OCI-M2 (cell line): ENCODE data around the gene MTFR2.

Source experiments
- DNase-seq: peaks from one replicate; lab custom pipeline; 2025; ENCODE audit not compliant: unreplicated experiment; lab: John Stamatoyannopoulos, UW

MTFR2 gene

DNA sequence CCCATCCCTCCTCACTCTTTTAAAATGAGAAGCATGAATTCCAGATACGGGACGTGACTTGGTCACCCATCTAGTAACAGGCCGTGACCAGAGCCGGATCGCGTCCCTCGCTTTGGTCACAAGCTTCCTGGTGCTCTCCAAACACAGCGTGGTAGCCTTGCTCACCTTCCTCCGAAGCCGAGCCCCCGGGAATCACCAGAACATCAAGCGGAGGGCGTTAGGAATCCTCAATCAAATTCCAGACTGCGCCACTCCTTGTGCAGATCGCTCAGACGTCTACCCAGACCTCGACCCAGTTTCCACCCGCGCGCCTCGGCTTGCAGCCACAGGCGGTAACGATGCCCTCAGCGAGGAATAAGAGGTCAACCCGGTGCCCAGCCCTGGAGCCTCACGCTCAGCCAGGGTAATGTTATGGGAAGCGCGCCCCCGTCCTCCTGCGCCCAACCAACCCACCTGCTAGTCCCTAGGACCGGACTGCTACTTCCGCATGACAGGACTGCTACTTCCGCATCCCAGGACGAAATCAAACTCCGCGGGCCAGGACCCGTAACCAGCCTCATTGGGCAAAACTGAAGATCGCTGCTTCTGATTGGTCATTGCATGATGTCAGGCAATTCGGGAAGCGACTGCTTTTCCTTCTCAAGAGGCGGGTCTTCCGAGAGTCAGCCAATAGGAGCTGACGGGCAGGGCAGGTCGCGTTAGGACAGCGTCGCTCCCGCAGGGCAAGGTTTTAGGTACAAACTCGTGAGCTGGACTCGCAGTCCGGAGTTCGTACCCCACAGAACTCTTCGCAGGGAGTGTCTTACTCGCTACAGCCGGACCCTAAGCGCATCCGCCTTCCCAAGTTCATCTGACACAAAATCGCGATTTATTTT lies at the start of gene MTFR2:
Gene MTFR2, minus strand, starts transcription at position 501 of the 875 bp plus-strand sequence. CDS start 1,212 bp downstream, outside the sequence.
- DNase-seq: peak; percentile 95

DNA sequence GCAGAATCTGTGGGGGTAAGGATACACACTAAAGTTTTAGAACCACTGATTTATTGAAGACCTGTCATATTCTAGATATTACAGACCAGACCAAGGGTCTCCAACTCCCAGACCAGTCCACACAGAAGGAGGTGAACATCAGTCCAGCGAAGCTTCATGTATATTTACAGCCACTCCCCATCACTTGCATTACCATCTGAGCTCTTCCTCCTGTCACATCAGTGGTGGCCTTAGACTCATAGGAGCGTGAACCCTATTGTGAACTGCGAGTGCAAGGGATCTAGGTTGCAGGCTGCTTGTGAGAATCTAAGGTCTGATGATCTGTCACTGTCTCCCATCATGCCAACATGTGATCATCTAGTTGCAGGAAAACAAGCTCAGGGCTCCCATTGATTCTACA lies 44.5 kb upstream of the MTFR2 start:
- DNase-seq: no peak

DNA sequence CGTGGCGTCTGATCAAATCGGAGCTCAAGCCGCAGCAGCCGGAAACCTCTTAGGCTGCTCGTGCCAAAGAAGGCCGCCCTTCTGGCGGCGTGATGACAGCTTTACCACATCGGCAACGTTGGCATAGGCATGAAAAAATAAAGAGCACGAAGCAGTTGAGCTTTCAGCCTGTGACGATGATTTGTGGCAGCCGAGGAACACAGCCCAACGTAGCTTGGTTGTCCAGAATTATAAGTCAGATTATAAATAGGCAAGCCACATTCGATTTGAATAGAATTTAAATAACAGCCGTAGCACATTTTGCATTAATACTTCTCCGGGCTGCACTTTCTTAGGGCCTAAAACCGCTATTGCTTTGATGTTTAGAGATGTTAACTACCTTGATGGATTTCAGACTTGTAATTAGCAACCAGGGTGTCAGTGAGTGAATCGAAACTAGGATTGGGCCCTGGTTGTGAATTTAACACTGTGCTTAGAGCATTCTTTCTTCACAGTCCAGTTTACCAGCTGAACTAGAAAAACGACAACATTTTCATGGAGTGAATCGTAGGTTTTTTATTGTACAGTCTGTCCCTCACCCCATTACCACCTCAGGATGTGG lies 40.4 kb upstream of the MTFR2 start:
- no peak for DNase-seq

DNA sequence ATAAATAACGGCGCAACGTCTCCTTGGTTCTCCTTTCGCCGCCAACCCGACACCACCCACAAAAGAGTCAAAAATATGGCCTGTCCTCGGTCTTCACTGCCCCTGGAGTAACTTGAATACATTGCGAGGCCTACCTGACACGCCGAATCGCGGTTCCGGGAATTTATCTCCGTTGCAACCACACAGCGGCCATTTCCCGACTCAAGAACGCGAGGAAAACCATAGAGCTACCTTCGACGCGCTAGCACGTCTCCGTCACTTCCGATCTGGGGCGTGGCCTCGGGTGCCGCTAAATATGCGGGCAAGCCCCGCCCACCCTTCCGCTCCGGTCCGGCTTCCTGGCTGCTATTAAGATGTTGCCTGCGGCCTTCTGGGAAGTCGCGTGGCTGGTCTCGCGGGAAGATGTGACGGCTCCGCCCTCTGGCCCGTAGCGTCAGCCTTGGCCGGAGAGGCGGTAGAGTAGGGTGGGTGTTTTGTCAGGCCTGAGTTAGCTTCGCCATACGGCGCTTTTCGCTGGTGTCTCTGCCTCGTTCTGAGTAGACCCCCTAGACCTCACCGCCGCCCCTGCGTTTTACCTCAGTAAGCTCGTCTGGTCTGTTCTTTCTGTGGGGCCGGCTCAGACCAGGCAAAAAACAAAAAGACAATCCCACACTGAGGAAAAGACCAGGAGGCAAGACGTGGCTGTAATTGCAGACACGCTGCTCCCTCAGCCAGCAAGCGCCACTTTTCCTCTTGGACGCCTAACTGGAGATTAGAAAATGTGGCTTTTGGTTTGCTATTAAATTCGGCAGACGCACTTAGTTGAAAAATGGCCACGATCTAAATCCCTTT lies 39.7 kb upstream of the MTFR2 start, which contains the start of gene BCLAF1:
Gene BCLAF1, minus strand, starts transcription at position 268 of the 831 bp plus-strand sequence. CDS start 9,980 bp downstream, outside the sequence.
- peak; percentile 98 for DNase-seq

DNA sequence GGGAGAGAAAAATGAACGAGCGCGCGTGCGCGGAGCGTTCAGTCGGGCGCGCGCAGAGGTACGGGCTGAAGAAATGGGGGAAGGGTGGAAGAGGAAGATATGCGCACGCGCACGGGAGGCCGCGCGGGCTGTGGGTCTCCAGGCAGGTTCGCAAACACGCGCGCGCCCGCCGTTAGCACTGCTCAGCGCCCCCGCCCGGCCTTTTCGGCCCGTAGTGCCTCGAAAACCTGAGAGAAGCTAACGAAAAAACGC lies 39.1 kb upstream of the MTFR2 start:
- DNase-seq: no peak

DNA sequence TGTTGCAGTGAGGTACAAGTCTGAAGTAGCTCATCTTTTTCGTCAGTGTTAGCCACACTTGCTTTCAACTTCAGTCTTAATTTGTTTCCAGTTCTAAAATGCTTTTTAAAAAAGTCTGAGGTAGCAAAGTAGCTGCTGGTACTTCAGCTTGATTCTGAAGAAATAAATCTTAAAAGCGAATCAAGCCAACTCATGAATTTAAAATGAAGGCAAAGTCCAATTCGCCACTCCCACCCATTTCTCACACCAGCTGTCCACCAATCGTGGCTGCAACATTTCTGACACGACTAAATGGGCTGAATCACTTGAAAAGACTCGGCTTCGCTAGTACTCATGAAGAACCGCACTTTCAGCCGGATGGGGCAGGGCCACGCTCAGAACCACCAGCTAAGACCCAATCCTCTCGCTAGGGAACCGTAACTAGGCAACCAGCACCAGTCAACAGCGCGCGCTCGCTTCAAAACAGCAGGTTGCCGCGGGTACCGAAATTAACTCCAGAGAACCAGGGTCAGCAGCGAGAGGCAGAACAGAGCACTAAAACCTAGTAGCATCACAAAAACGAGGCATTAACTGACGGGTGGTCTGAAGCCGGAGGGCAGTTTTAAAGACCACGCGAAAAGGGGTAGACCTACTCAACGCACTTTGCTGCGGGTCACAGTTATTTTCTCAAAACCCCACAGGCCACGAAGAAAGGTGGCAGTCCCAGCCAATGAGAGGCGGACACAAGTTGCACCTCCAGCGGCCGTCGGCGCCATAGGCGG lies 38.6 kb upstream of the MTFR2 start:
- no peak for DNase-seq

DNA sequence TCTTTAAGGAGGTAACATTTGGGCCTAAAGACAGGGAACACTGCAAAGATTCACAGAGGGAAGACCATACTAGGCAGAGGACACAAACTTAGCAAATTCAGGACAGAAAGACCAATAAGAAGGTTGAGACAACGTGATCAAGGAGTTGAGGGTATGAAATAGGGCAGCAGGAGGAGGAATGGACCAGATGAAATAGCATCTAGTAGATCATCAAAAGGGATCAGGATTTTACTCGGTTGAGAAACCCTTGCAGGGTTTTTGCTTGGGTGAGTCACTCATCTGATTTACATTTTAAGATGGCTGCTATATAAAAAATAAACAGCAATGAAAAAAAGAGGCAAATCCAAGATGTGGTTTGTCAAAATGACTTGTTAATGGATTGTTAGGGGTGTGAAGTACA lies 34.8 kb upstream of the MTFR2 start:
- DNase-seq: no peak

DNA sequence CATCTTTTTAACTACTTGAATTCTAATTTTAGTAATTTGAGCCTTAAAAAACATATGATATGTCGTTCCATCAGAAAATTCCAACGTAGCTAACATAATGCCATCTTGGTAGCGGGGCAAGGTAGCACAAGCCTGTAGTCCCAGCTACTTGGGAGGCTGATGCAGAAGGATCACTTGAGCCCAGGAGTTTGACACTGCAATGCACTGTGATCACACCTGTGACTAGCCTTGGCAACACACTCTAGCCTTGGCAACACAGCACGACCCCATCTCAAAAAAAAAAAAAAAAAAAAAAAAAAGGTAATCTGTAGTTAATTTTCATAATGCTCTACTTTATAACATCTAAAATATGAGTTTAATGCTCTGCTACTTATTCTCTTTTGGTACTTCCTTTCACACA lies 32.8 kb upstream of the MTFR2 start:
- no peak for DNase-seq

DNA sequence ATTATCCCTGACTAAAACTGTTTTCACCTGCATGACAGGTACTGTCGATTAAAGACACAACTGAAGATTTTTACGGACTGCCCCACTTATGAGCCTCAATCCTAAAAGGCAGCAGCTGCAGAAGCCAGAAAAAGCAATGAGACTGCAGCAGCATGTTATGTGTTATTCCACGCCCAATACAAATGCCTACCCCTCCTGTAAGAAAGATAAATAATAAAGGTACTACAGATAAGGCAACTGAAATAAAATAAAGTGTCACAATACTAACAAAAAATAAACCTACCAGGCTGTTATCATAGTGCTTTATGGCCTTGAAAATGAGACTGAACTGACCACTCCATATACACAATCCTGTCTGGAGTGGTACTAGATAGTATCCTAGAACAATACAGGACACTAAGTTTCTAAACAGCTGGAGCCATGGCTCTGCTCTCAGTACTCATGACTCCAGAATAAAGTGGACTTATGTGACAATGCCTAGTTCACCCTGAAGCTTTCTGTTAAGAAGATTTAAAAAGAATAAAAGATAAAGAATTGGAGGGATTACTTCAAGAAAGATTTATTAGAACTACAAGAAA lies 30.0 kb upstream of the MTFR2 start:
- no peak for DNase-seq

DNA sequence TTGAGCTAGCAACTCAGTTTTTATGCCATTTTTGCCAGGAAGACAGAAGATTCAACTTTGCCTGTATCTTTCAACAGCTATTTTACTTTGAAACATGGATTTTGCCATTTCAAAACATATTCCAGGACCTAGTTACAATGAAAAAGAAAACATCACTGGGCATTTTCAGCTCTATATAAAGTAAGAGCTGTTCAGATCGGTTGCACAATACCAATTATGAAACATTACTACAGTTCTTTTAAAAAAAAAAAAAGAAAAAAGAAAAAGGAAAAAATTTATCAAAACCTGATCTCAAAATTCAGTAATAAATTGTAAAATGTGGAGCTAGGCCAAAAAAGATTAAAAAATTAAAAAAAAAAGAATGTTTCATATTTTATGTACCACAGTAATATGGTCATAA lies 24.0 kb upstream of the MTFR2 start:
- no peak for DNase-seq

DNA sequence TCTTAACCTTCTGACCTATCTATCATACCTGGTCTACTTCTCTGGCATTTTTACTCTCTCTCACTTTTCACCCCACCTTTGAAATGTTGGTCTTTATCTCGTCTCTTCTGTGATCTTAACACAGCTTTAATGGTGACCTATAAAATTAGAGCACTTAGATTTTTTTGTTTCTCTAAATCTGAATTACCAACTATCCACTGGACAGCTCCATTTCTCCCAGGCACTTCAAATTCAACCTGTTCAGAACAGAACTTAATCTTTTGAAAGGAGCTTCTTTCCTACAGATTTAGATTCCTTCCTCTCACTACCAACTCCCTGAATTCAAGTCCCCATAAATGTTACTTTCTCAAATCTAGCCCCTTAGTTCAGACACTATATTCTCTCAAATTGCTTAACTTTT lies 15.0 kb upstream of the MTFR2 start:
- DNase-seq: no peak

DNA sequence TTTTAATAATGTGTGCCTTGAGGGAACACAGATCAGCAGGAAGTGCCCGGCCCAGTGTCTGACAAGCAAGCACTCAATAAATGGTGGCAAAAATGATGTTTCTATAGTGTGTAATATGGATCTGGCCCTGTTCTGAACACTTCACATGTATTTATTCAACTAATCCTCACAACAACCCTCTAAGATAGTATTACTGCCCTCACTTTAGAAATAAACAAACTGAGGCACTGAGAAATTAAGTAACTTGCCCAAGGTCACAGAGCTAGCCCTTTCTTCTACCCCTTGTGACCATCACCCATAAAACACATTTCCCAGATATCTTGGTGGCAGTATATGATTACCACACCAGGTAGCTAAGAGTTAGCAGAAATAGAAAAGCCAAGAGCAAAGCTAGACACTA lies 12.8 kb upstream of the MTFR2 start:
- no peak for DNase-seq

DNA sequence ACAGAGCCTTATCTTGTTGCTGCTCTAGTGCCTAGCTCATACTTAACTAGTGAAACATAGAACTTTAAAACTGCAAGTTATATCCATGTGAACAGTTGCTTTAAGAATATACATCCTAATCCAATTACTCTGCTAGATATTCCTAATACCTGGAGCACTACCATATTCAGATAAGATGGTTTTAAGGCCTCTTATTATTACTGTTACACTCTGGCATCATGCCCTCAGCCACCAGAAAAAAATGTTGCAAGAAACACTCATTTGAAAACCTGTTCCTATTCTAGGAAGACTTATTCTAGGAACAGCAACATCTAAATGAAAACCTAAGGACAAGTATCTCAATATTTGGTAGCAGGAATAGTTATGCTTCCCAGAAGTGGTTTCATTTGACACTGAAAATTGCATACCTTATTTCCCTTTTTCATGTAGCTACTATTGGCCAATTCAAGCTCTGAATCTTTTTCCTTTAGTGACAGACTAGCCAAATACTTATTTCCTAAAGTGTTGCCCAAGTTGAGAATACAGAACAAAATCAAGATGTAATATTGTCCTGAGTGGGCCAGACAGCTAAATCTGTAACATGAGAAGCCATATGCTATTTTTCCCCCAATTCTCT lies 4.8 kb upstream of the MTFR2 start:
- DNase-seq: no peak

DNA sequence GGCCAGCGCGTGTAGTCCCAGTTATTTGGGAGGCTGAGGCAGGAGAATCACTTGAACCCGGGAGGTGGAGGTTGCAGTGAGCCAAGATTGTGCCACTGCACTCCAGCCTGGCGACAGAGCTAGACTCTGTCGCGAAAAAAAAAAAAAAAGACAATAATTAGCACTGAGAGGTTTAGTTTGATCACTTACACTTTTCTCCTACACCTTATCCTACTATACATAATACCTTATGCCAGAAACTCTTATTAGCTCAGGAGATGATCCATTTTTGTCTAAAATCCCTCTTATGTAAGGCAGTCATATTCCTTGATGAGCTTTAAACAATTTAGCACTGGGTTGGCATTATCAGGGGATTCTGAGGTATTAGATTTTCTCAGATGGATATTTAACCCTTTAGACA lies 3.6 kb upstream of the MTFR2 start:
- DNase-seq: no peak

DNA sequence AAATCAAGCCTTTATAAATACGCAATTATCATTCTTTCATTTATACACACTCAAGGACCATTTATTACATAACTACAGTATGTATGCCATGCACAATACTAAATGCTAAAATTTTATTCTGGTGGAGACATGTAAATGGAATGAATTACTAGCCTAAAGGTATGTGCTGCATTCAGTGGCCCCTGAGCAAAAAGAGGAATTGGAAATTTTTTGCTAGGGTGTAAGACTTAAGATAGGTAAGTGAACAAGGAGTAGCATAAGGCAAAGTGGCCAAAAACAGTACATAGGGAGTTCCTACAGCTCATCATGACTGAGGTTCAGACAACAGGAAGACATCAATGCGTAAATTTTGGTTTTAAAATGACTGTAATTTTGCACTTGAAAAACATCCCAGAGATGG lies 2.3 kb upstream of the MTFR2 start:
- no peak for DNase-seq

DNA sequence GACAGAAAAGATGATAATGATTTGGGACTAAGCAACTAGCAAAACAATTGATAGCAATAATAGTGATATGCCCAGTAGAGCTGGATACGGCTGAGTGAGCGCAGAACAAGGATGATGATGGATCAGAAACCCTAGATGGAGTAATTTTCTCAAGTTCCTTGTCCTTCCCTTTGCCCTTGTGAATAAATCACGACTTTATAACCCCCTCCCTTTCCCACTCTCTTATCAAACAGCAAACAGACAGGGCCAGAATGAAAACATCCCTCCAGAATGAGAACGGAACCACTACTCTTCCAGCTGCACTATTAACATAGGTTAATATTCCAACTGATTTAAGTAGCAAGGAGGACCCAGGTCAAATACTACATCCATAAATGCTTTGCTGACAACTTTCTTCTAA lies 1.3 kb upstream of the MTFR2 start:
- no peak for DNase-seq

DNA sequence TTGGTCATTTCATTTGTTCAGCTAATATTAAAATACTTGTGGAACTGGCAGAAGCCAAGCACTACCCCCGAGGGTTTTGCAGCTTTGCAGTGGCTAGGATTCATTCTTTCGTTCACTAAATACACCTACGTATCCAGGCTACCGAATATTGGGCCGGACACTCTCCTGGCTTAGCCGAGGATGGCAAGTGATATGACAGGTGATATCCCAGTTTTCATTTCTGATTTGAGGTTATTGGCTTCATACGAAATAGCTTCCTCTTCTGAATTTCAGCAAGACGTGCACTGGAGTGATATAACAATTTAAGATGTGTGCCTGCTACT lies 536 bp upstream of the MTFR2 start:
- no peak for DNase-seq

DNA sequence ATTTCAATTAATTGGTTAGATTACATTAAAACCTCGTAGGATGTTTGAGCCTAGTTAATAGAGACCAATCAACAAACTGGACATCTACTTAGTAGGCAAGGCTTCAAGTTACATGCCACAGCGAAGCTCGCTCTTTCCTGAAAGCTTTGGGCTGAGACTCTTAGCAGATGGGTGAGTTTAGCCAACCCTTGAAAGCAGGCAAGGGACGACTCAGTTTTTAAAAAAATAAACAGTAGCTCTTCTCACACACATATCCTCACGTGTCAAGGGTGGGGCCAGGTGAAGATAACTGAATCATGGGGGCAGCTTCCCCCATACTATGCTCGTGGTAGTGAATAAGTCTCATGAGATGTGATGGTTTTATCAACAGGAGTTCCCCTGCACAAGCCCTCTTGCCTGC lies 775 bp downstream of the MTFR2 start:
- no peak for DNase-seq

DNA sequence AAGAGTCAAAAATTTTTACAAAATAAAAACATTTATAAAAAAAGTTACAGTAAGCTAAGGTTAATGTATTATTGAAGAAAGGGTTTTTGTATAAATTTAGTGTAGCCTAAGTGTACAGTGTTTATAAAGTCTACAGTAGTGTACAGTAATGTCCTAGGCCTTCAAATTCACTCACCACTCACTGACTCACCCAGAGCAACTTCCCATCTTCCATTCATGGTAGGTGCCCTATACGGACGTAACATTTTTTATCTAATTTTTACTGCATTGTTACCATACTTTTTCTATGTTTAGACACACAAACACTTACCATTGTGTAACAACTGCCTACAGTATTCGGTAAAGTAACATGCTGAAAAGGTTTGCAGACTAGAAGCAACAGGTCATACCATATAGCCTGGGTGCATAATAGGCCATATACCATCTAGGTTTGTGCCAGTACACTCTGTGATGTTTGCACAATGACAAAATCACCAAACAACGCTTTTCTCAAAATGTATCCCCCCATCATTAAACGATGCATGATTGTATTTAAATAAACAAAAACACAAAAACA lies 6.0 kb downstream of the MTFR2 start:
- no peak for DNase-seq
